ENCODE results near the gene FTO.

DNA sequence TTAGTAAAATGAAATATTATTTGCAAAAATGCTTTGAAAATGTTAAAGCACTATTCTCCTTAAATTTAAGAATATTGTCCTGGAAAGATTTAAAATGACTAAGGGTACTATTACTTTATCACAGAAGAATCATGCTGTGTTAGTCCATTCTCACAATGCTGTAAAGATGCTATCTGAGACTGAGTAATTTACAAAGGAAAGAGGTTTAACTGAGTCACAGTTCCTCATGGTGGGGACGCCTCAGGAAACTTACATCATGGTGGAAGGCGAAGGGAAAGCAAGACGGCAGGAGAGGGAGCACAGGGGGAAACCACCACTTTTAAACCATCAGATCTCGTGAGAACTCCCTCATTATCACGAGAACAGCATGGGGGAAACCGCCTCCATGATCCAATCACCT is 337.0 kb downstream of the FTO start:
- TF ChIP-seq ZNF256 (CRISPR knock-in tag; conservative IDR thresholded peaks at IDR 0.05): no peak
- no peak for TF ChIP-seq TCF7L2 (IDR thresholded peaks at IDR 0.05; ENCODE audit: low read depth, low read length)
- TF ChIP-seq POLR2AphosphoS5 (IDR thresholded peaks at IDR 0.05; ENCODE audit: low read depth, low read length): no peak
- no peak for TF ChIP-seq ZNF124 (CRISPR knock-in tag; IDR thresholded peaks at IDR 0.05)
- TF ChIP-seq, protein P1, sequence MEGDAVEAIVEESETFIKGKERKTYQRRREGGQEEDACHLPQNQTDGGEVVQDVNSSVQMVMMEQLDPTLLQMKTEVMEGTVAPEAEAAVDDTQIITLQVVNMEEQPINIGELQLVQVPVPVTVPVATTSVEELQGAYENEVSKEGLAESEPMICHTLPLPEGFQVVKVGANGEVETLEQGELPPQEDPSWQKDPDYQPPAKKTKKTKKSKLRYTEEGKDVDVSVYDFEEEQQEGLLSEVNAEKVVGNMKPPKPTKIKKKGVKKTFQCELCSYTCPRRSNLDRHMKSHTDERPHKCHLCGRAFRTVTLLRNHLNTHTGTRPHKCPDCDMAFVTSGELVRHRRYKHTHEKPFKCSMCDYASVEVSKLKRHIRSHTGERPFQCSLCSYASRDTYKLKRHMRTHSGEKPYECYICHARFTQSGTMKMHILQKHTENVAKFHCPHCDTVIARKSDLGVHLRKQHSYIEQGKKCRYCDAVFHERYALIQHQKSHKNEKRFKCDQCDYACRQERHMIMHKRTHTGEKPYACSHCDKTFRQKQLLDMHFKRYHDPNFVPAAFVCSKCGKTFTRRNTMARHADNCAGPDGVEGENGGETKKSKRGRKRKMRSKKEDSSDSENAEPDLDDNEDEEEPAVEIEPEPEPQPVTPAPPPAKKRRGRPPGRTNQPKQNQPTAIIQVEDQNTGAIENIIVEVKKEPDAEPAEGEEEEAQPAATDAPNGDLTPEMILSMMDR (CRISPR knock-in tag; IDR thresholded peaks at IDR 0.05): no peak
- TF ChIP-seq MXI1 (IDR thresholded peaks at IDR 0.05; ENCODE audit: borderline replicate concordance, low read depth, low read length): no peak
- no peak for TF ChIP-seq NR2C2 (CRISPR knock-in tag; IDR thresholded peaks at IDR 0.05; ENCODE audit: borderline replicate concordance)
- TF ChIP-seq, protein P2, sequence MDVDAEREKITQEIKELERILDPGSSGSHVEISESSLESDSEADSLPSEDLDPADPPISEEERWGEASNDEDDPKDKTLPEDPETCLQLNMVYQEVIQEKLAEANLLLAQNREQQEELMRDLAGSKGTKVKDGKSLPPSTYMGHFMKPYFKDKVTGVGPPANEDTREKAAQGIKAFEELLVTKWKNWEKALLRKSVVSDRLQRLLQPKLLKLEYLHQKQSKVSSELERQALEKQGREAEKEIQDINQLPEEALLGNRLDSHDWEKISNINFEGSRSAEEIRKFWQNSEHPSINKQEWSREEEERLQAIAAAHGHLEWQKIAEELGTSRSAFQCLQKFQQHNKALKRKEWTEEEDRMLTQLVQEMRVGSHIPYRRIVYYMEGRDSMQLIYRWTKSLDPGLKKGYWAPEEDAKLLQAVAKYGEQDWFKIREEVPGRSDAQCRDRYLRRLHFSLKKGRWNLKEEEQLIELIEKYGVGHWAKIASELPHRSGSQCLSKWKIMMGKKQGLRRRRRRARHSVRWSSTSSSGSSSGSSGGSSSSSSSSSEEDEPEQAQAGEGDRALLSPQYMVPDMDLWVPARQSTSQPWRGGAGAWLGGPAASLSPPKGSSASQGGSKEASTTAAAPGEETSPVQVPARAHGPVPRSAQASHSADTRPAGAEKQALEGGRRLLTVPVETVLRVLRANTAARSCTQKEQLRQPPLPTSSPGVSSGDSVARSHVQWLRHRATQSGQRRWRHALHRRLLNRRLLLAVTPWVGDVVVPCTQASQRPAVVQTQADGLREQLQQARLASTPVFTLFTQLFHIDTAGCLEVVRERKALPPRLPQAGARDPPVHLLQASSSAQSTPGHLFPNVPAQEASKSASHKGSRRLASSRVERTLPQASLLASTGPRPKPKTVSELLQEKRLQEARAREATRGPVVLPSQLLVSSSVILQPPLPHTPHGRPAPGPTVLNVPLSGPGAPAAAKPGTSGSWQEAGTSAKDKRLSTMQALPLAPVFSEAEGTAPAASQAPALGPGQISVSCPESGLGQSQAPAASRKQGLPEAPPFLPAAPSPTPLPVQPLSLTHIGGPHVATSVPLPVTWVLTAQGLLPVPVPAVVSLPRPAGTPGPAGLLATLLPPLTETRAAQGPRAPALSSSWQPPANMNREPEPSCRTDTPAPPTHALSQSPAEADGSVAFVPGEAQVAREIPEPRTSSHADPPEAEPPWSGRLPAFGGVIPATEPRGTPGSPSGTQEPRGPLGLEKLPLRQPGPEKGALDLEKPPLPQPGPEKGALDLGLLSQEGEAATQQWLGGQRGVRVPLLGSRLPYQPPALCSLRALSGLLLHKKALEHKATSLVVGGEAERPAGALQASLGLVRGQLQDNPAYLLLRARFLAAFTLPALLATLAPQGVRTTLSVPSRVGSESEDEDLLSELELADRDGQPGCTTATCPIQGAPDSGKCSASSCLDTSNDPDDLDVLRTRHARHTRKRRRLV (CRISPR knock-in tag; IDR thresholded peaks at IDR 0.05): no peak
- no peak for TF ChIP-seq FOXO1 (CRISPR knock-in tag; IDR thresholded peaks at IDR 0.05)
- TF ChIP-seq TCF7 (IDR thresholded peaks at IDR 0.05; ENCODE audit: low read depth): no peak
